NCI-H1694 (cell line): ENCODE measurements around the gene CDK5RAP2.

Experiments
- DNase-seq: peaks from one replicate; lab custom pipeline; 2025; lab: John Stamatoyannopoulos, UW

Gene CDK5RAP2

GRCh38 chr9:120438111-120438510 is 141.9 kb downstream of the CDK5RAP2 start:
- DNase-seq: no peak

- DNase-seq: no peak
Measured at GRCh38 chr9:120436983-120437475, 142.9 kb downstream of the CDK5RAP2 start.

- no peak for DNase-seq
Measured at GRCh38 chr9:120436446-120436845, 143.5 kb downstream of the CDK5RAP2 start.

- DNase-seq: no peak
Measured at GRCh38 chr9:120435091-120435490, 144.9 kb downstream of the CDK5RAP2 start.

- no peak for DNase-seq
Measured at GRCh38 chr9:120434532-120434931, 145.4 kb downstream of the CDK5RAP2 start.

- DNase-seq: no peak
Measured at GRCh38 chr9:120433701-120434100, 146.3 kb downstream of the CDK5RAP2 start.

- no peak for DNase-seq
Measured at GRCh38 chr9:120432600-120432999, 147.4 kb downstream of the CDK5RAP2 start.

- no peak for DNase-seq
Measured at GRCh38 chr9:120431268-120431667, 148.7 kb downstream of the CDK5RAP2 start.

GRCh38 chr9:120424248-120424647 is 155.7 kb downstream of the CDK5RAP2 start:
- DNase-seq: no peak

GRCh38 chr9:120423812-120424211 is 156.2 kb downstream of the CDK5RAP2 start:
- DNase-seq: no peak

- DNase-seq: no peak
Measured at GRCh38 chr9:120421977-120422376, 158.0 kb downstream of the CDK5RAP2 start.

GRCh38 chr9:120418315-120418714 is 161.7 kb downstream of the CDK5RAP2 start:
- DNase-seq: no peak

GRCh38 chr9:120416781-120417427 is 163.1 kb downstream of the CDK5RAP2 start:
- no peak for DNase-seq

GRCh38 chr9:120413121-120414048 is 166.6 kb downstream of the CDK5RAP2 start:
- DNase-seq: no peak

- DNase-seq: no peak
Measured at GRCh38 chr9:120412425-120412951, 167.5 kb downstream of the CDK5RAP2 start.

GRCh38 chr9:120411862-120412424 is 168.0 kb downstream of the CDK5RAP2 start:
- DNase-seq: no peak

- DNase-seq: no peak
Measured at GRCh38 chr9:120410925-120411501, 169.0 kb downstream of the CDK5RAP2 start.

GRCh38 chr9:120408680-120409258 is 171.2 kb downstream of the CDK5RAP2 start:
- DNase-seq: no peak

- DNase-seq: no peak
Measured at GRCh38 chr9:120405860-120406259, 174.1 kb downstream of the CDK5RAP2 start.

- DNase-seq: no peak
Measured at GRCh38 chr9:120405134-120405533, 174.8 kb downstream of the CDK5RAP2 start.

- no peak for DNase-seq
Measured at GRCh38 chr9:120403543-120403856, 176.5 kb downstream of the CDK5RAP2 start.
